IMR-90 (cell line): ENCODE results near the gene DRAXIN. TPM values are rescaled to one million over a fixed set of nuclear protein-coding genes. Genes with fewer than 3 reads are reported as not detected.

Experiments used
- CEBPB ChIP-seq: IDR thresholded peaks from 2 replicates; pipeline ENCODE4 v1.6.1; 2012; ENCODE audit warnings: low read depth, low read length, improper control_type of control experiment
- CHD1 ChIP-seq: IDR thresholded peaks from 2 replicates; pipeline ENCODE4 v1.6.1; 2012; ENCODE audit warnings: low read depth, low read length, improper control_type of control experiment
- MAFK ChIP-seq: IDR thresholded peaks from 2 replicates; pipeline ENCODE4 v1.6.1; 2012; ENCODE audit warnings: low read depth, low read length, improper control_type of control experiment
- MAZ ChIP-seq: IDR thresholded peaks from 2 replicates; pipeline ENCODE4 v1.6.1; 2012; ENCODE audit warnings: low read depth, mild to moderate bottlenecking, low read length, improper control_type of control experiment, moderate library complexity, borderline replicate concordance
- MXI1 ChIP-seq: IDR thresholded peaks from 2 replicates; pipeline ENCODE4 v1.6.1; 2012; ENCODE audit warnings: low read depth, mild to moderate bottlenecking, low read length, moderate library complexity, borderline replicate concordance
- POLR2A ChIP-seq: IDR thresholded peaks from 2 replicates; pipeline ENCODE4 v1.6.1; 2012; ENCODE audit warnings: mild to moderate bottlenecking, low read depth, low read length
- RAD21 ChIP-seq: IDR thresholded peaks from 2 replicates; pipeline ENCODE4 v1.6.1; 2012; ENCODE audit warnings: low read length, improper control_type of control experiment
- polyA plus RNA-seq, 3 experiments: library from polyadenylated mRNA; depleted of rRNA; stranded (reverse); fragments of >200 nt; gene quantifications; 2 replicates each; pipeline ENCODE4 v1.2.3, GENCODE V29; 2012; ENCODE audit warnings: low replicate concordance in 1 of 3
- total RNA-seq: library from RNA; depleted of rRNA; stranded (reverse); fragments of >200 nt; gene quantifications from 2 replicates; pipeline ENCODE4 v1.2.3, GENCODE V29; 2012

Gene DRAXIN
- total and polyA plus RNA-seq, 2 of the 4 experiments (the other 2 are of a cell fraction) = under 0.01 to 0.02 TPM

- TF ChIP-seq CHD1 = no peak
- TF ChIP-seq MAFK = no peak
- TF ChIP-seq RAD21 = no peak
- TF ChIP-seq MXI1 = no peak
- no peak for TF ChIP-seq MAZ
- no peak for TF ChIP-seq POLR2A
- no peak for TF ChIP-seq CEBPB
Measured at GRCh38 chr1:11691928-11692711, 610 bp downstream of the DRAXIN start (continued).
